K562 (cell line): ENCODE measurements around the gene LRP1. TPM values are rescaled to one million over a fixed set of nuclear protein-coding genes. Genes with fewer than 3 reads are reported as not detected.

Experiments used
- ASH1L ChIP-seq: fragments of 450-650 bp; IDR thresholded peaks from 2 replicates; pipeline ENCODE4 v1.6.1; 2018; ENCODE audit warnings: borderline replicate concordance, mild to moderate bottlenecking, low read depth; ENCODE audit not compliant: partially characterized antibody
- BRCA1 ChIP-seq, 2 experiments: fragments of 450-650 bp in 1 of 2; sonication (generic) in 1 of 2; formaldehyde crosslinking in 1 of 2; IDR thresholded peaks; 2 replicates each; pipeline versions ENCODE4 v1.5.0 to v1.6.1; 2017 to 2020; ENCODE audit warnings: mild to moderate bottlenecking in 1 of 2, missing genetic modification reagents in 1 of 2
- GMEB1 ChIP-seq: fragments of 250-450 bp; sonication (Bioruptor Pico); IDR thresholded peaks from 2 replicates; pipeline ENCODE4 v1.4.0; 2020; ENCODE audit warnings: mild to moderate bottlenecking
- GTF3C2 ChIP-seq: IDR thresholded peaks from 3 replicates; pipeline ENCODE4 v1.6.1; 2011; ENCODE audit warnings: borderline replicate concordance, mild to moderate bottlenecking, moderate library complexity; ENCODE audit not compliant: insufficient read length; ENCODE audit errors: extremely low read depth
- HDAC3 ChIP-seq: fragments of 450-650 bp; IDR thresholded peaks from 2 replicates; pipeline ENCODE4 v1.6.1; 2018; ENCODE audit warnings: borderline replicate concordance, mild to moderate bottlenecking, moderate library complexity; ENCODE audit not compliant: partially characterized antibody
- HNRNPLL ChIP-seq: fragments of 200-400 bp; formaldehyde crosslinking; IDR thresholded peaks from 2 replicates; pipeline ENCODE4 v1.6.1; 2017; ENCODE audit warnings: low read length, low read depth, mild to moderate bottlenecking; ENCODE audit not compliant: poor library complexity, severe bottlenecking
- JUN ChIP-seq, 2 experiments: sonication (generic) in 1 of 2; formaldehyde crosslinking in 1 of 2; IDR thresholded peaks; 2 replicates each; pipeline versions ENCODE4 v1.6.1 to v1.8.0; 2012 to 2022; ENCODE audit warnings: borderline replicate concordance in 2 of 2, mild to moderate bottlenecking in 2 of 2, improper control_type of control experiment in 1 of 2, low read depth in 1 of 2, low read length in 1 of 2, missing genetic modification reagents in 1 of 2
- KLF1 ChIP-seq: fragments of 450-650 bp; IDR thresholded peaks from 2 replicates; pipeline ENCODE4 v1.6.1; 2016; ENCODE audit warnings: missing genetic modification characterization, missing compliant biosample characterization
- NFE2 ChIP-seq: IDR thresholded peaks from 2 replicates; pipeline ENCODE4 v1.6.1; 2014; ENCODE audit warnings: antibody characterized with exemption, low read depth
- PCBP1 ChIP-seq: fragments of 200-400 bp; formaldehyde crosslinking; IDR thresholded peaks from 2 replicates; pipeline ENCODE4 v1.6.1; 2018; ENCODE audit warnings: mild to moderate bottlenecking, low read depth, low read length; ENCODE audit not compliant: poor library complexity, severe bottlenecking
- PYGO2 ChIP-seq: fragments of 450-650 bp; IDR thresholded peaks from 2 replicates; pipeline ENCODE4 v1.6.1; 2016; ENCODE audit warnings: mild to moderate bottlenecking, missing genetic modification characterization, moderate library complexity, missing compliant biosample characterization
- RREB1 ChIP-seq: fragments of 250-450 bp; sonication (Bioruptor Pico); IDR thresholded peaks from 2 replicates; pipeline ENCODE4 v1.4.0; 2020
- SMARCA4 ChIP-seq: fragments of 450-650 bp; IDR thresholded peaks from 2 replicates; pipeline ENCODE4 v1.6.1; 2016
- ZNF3 ChIP-seq: fragments of 250-450 bp; sonication (Bioruptor Pico); IDR thresholded peaks from 2 replicates; pipeline ENCODE4 v1.5.0; 2021; ENCODE audit warnings: mild to moderate bottlenecking, moderate library complexity
- ZZZ3 ChIP-seq: fragments of 450-650 bp; IDR thresholded peaks from 2 replicates; pipeline ENCODE4 v1.6.1; 2016; ENCODE audit warnings: antibody characterized with exemption, mild to moderate bottlenecking, moderate library complexity
- polyA plus RNA-seq, 8 experiments: library from polyadenylated mRNA; depleted of rRNA in 4 of 8; stranded (reverse) in 5 of 8; unstranded in 3 of 8; fragments of >200 nt; fragmentation: Nextera tagmentation in 2 of 8; fragmentation: Illumina TruSeq in 1 of 8; extraction: Ambion mirVana in 2 of 8; extraction: Trizol in 1 of 8; gene quantifications; 2 replicates each; pipeline versions ENCODE4 v1.2.1 to v1.2.3, GENCODE V29; 2011 to 2014; ENCODE audit warnings: inconsistent platforms in 1 of 8, missing spikeins in 1 of 8
- total RNA-seq, 7 experiments: library from RNA; depleted of rRNA in 6 of 7; stranded (reverse); fragments of >200 nt in 6 of 7; fragmentation: Illumina TruSeq in 2 of 7; extraction: Trizol in 2 of 7; gene quantifications; 2 replicates each; pipeline versions ENCODE4 v1.2.1 to v1.2.3, GENCODE V29; 2011 to 2021; ENCODE audit warnings: low replicate concordance in 1 of 7

Gene LRP1
- total and polyA plus RNA-seq, 9 of the 15 experiments (the other 6 are each of a cell fraction or from before 2014, with no cell fraction given) = 0.04 to 0.64 (median 0.19) TPM; not detected in 2

- TF ChIP-seq ZZZ3 (no peak), JUN (IDR thresholded peaks at IDR 0.05; ENCODE audit: borderline replicate concordance, low read depth, low read length) (no peak), JUN (CRISPR knock-in tag; IDR thresholded peaks at IDR 0.05; ENCODE audit: borderline replicate concordance) (no peak), NFE2 (no peak), HNRNPLL (no peak), KLF1 (tag) (no peak), PCBP1 (no peak), GMEB1 (no peak), SMARCA4 (peak; percentile 46; the same call in 1 of the 2 replicates), ASH1L (no peak), PYGO2 (tag) (no peak), HDAC3 (no peak), GTF3C2 (no peak), BRCA1 (IDR thresholded peaks at IDR 0.05) (no peak), BRCA1 (CRISPR knock-in tag; IDR thresholded peaks at IDR 0.05) (no peak), RREB1 (CRISPR knock-in tag) (no peak), ZNF3 (CRISPR knock-in tag) (no peak)
Observed at GRCh38 chr12:57110104-57111030, 17.9 kb upstream of the LRP1 start (continued).
